DOHH2 (cell line): ENCODE results near the gene CREB1.

Experiments
- CTCF ChIP-seq: fragments of 200-600 bp; sonication (generic); IDR thresholded peaks from one replicate; pipeline ENCODE4 v1.5.1; 2014; ENCODE audit warnings: antibody characterized with exemption, mild to moderate bottlenecking, low read depth, low read length; ENCODE audit not compliant: poor library complexity, severe bottlenecking
- EZH2phosphoT487 ChIP-seq: fragments of 200-600 bp; sonication (generic); IDR thresholded peaks from 2 replicates; pipeline ENCODE4 v1.6.1; 2017; ENCODE audit warnings: borderline replicate concordance, mild to moderate bottlenecking, antibody characterized with exemption, low read length, moderate library complexity, mixed read lengths

GRCh38 chr2:207643892-207644291 is 114.1 kb downstream of the CREB1 start:
- TF ChIP-seq CTCF, result no peak
- no peak for TF ChIP-seq EZH2phosphoT487
